Measurements from ENCODE around the gene CASP8. TPM values are rescaled to one million over a fixed set of nuclear protein-coding genes. Genes with fewer than 3 reads are reported as not detected.

CASP8 gene
- polyA plus RNA-seq, 1 donor from 2014 or later, result not detected

DNA sequence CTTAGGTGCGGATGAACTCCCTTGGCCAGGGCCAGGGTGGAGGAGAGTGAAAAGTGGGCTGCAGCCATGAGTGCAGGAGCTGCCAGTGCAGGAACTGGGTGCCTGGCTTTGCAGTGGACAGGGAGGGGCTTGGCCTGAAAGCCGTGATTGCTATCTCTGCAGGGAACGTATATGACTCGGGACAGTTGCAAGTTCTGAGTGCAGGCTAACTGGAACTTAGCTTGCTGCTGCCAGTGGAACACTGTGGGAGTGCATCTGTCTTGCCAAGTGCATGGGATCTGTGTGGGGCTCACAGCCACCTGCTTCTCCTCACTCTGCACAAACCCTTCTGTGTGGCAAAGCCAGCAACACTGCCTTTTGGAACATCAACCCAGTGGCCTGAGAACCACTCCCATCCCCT is 59.9 kb downstream of the CASP8 start:
- Histone ChIP-seq H3K4me2 (ENCODE audit: low read length) (no peak overlapping the region), H3K27ac (ENCODE audit: low read length) (no peak overlapping the region), H3K36me3 (ENCODE audit: insufficient read depth, low read length) (no peaks in the 10 kb centered on the region), H3K9me2 (ENCODE audit: insufficient read depth, low read length) (no peaks in the 10 kb centered on the region), H3F3A (ENCODE audit: insufficient read depth, low read length, poor library complexity, severe bottlenecking) (no peaks in the 10 kb centered on the region), H2AFZ (ENCODE audit: low read depth, low read length) (no peak overlapping the region), H3K79me2 (replicated peaks; ENCODE audit: insufficient read depth, low read length) (no peaks in the 10 kb centered on the region), H3K9me3 (ENCODE audit: low read length) (no peaks in the 10 kb centered on the region), H3K4me3 (ENCODE audit: low read length) (no peak overlapping the region), H3K9ac (ENCODE audit: low read length) (no peak overlapping the region), H3K27me3 (ENCODE audit: insufficient read depth, low read depth, low read length) (no peaks in the 10 kb centered on the region), H4K20me1 (ENCODE audit: insufficient read depth) (no peaks in the 10 kb centered on the region)
- TF ChIP-seq SMC3 (conservative IDR thresholded peaks at IDR 0.05; ENCODE audit: poor library complexity) (no peak), RAD21 (conservative IDR thresholded peaks at IDR 0.05) (no peak), EP300 (conservative IDR thresholded peaks at IDR 0.05; ENCODE audit: poor library complexity, severe bottlenecking) (no peak), EZH2 (IDR thresholded peaks at IDR 0.05; ENCODE audit: borderline replicate concordance, insufficient read depth, low read length, poor library complexity, severe bottlenecking) (no peak), MXI1 (conservative IDR thresholded peaks at IDR 0.05; ENCODE audit: poor library complexity, severe bottlenecking) (no peak), TAF1 (IDR thresholded peaks at IDR 0.05; ENCODE audit: low read depth) (no peak), POLR2AphosphoS5 (IDR thresholded peaks at IDR 0.05) (no peak)
- TF ChIP-seq, protein P1, sequence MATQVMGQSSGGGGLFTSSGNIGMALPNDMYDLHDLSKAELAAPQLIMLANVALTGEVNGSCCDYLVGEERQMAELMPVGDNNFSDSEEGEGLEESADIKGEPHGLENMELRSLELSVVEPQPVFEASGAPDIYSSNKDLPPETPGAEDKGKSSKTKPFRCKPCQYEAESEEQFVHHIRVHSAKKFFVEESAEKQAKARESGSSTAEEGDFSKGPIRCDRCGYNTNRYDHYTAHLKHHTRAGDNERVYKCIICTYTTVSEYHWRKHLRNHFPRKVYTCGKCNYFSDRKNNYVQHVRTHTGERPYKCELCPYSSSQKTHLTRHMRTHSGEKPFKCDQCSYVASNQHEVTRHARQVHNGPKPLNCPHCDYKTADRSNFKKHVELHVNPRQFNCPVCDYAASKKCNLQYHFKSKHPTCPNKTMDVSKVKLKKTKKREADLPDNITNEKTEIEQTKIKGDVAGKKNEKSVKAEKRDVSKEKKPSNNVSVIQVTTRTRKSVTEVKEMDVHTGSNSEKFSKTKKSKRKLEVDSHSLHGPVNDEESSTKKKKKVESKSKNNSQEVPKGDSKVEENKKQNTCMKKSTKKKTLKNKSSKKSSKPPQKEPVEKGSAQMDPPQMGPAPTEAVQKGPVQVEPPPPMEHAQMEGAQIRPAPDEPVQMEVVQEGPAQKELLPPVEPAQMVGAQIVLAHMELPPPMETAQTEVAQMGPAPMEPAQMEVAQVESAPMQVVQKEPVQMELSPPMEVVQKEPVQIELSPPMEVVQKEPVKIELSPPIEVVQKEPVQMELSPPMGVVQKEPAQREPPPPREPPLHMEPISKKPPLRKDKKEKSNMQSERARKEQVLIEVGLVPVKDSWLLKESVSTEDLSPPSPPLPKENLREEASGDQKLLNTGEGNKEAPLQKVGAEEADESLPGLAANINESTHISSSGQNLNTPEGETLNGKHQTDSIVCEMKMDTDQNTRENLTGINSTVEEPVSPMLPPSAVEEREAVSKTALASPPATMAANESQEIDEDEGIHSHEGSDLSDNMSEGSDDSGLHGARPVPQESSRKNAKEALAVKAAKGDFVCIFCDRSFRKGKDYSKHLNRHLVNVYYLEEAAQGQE (IDR thresholded peaks at IDR 0.05; ENCODE audit: borderline replicate concordance), result no peak
- TF ChIP-seq, protein P2, sequence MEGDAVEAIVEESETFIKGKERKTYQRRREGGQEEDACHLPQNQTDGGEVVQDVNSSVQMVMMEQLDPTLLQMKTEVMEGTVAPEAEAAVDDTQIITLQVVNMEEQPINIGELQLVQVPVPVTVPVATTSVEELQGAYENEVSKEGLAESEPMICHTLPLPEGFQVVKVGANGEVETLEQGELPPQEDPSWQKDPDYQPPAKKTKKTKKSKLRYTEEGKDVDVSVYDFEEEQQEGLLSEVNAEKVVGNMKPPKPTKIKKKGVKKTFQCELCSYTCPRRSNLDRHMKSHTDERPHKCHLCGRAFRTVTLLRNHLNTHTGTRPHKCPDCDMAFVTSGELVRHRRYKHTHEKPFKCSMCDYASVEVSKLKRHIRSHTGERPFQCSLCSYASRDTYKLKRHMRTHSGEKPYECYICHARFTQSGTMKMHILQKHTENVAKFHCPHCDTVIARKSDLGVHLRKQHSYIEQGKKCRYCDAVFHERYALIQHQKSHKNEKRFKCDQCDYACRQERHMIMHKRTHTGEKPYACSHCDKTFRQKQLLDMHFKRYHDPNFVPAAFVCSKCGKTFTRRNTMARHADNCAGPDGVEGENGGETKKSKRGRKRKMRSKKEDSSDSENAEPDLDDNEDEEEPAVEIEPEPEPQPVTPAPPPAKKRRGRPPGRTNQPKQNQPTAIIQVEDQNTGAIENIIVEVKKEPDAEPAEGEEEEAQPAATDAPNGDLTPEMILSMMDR (IDR thresholded peaks at IDR 0.05; ENCODE audit: poor library complexity, severe bottlenecking), result no peak

DNA sequence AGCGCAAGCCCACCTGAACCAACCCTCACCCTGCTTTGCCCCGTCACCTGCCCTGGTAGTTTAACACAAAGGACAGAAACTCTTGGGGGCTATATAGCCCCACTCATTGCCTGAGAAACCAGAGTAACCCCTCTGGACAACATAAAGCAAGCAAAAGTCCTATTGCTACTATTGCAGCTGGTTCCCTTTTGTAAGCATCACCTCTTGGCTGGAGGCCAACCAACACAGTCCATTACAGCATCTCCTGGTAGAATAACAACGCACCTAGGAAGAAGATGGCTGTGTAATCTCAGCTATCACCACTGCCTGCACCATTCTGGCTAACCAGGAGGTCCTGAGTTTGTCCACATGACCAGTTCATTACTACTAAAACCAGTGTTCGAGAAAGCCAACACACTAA is 60.4 kb downstream of the CASP8 start:
- Histone ChIP-seq H3K79me2 (replicated peaks; ENCODE audit: insufficient read depth, low read length) (no peaks in the 10 kb centered on the region), H3K9me3 (ENCODE audit: low read length) (no peaks in the 10 kb centered on the region), H3K4me3 (ENCODE audit: low read length) (no peak overlapping the region), H3F3A (ENCODE audit: insufficient read depth, low read length, poor library complexity, severe bottlenecking) (no peaks in the 10 kb centered on the region), H4K20me1 (ENCODE audit: insufficient read depth) (no peaks in the 10 kb centered on the region), H3K9ac (ENCODE audit: low read length) (no peak overlapping the region), H2AFZ (ENCODE audit: low read depth, low read length) (no peak overlapping the region), H3K27ac (ENCODE audit: low read length) (no peak overlapping the region), H3K27me3 (ENCODE audit: insufficient read depth, low read depth, low read length) (no peaks in the 10 kb centered on the region), H3K36me3 (ENCODE audit: insufficient read depth, low read length) (no peaks in the 10 kb centered on the region), H3K4me2 (ENCODE audit: low read length) (no peak overlapping the region), H3K9me2 (ENCODE audit: insufficient read depth, low read length) (no peaks in the 10 kb centered on the region)
- TF ChIP-seq SMC3 (conservative IDR thresholded peaks at IDR 0.05; ENCODE audit: poor library complexity) (no peak), EP300 (conservative IDR thresholded peaks at IDR 0.05; ENCODE audit: poor library complexity, severe bottlenecking) (no peak), EZH2 (IDR thresholded peaks at IDR 0.05; ENCODE audit: borderline replicate concordance, insufficient read depth, low read length, poor library complexity, severe bottlenecking) (no peak), TAF1 (IDR thresholded peaks at IDR 0.05; ENCODE audit: low read depth) (no peak), RAD21 (conservative IDR thresholded peaks at IDR 0.05) (no peak), POLR2AphosphoS5 (IDR thresholded peaks at IDR 0.05) (no peak), MXI1 (conservative IDR thresholded peaks at IDR 0.05; ENCODE audit: poor library complexity, severe bottlenecking) (no peak)
- TF ChIP-seq, protein P2 (IDR thresholded peaks at IDR 0.05; ENCODE audit: poor library complexity, severe bottlenecking), result no peak
- TF ChIP-seq, protein P1 (IDR thresholded peaks at IDR 0.05; ENCODE audit: borderline replicate concordance), result no peak

Measured in neural cell (in vitro differentiated cells).